ENCODE results near the gene AVPI1.
A peak's percentile ranks its signal among the peaks of the same experiment; 100 is the strongest.
"Not testable (repeated sequence)": the region's sequence is repeated elsewhere in the genome, so short reads cannot be mapped to it uniquely, and the experiment has no call there.

The AVPI1 gene

GRCh38 chr10:97650726-97651125, 36.3 kb downstream of the AVPI1 start:
- Histone ChIP-seq H3K9ac (ENCODE audit: low read length in 2 of 2) (no peak overlapping the region), H3K4me1 (ENCODE audit: control insufficient read depth, insufficient read depth, low read length) (no peaks in the 10 kb centered on the region), H3K27me3 (ENCODE audit: control insufficient read depth in 1 of 2, insufficient read depth in 2 of 2, low read length in 2 of 2) (no peaks in the 10 kb centered on the region), H3K36me3 (ENCODE audit: control insufficient read depth in 2 of 2, insufficient read depth in 2 of 2, low read length in 2 of 2) (peaks cover 24 to 26% of the 10 kb centered on the region in 2 donors), H3K27ac (ENCODE audit: low read length) (no peak overlapping the region), H3K4me3 (ENCODE audit: low read length in 2 of 2) (no peak overlapping the region), H3K9me3 (ENCODE audit: control insufficient read depth in 2 of 2, low read length in 2 of 2) (no peaks in the 10 kb centered on the region)

GRCh38 chr10:97649405-97649750, 37.7 kb downstream of the AVPI1 start:
- not testable (repeated sequence) for H3K9ac ChIP-seq (ENCODE audit: low read length in 2 of 2); H3K4me3 ChIP-seq (ENCODE audit: low read length in 2 of 2); H3K27me3 ChIP-seq (ENCODE audit: control insufficient read depth in 1 of 2, insufficient read depth in 2 of 2, low read length in 2 of 2); H3K27ac ChIP-seq (ENCODE audit: low read length); H3K9me3 ChIP-seq (ENCODE audit: control insufficient read depth in 2 of 2, low read length in 2 of 2); H3K4me1 ChIP-seq (ENCODE audit: control insufficient read depth, insufficient read depth, low read length)
- H3K36me3 ChIP-seq (ENCODE audit: control insufficient read depth in 2 of 2, insufficient read depth in 2 of 2, low read length in 2 of 2), result peaks cover 24 to 30% of the 10 kb centered on the region in 2 donors

GRCh38 chr10:97648562-97649404, 38.3 kb downstream of the AVPI1 start:
- Histone ChIP-seq H3K9ac (ENCODE audit: low read length in 2 of 2) (no peak overlapping the region), H3K9me3 (ENCODE audit: control insufficient read depth in 2 of 2, low read length in 2 of 2) (no peaks in the 10 kb centered on the region), H3K27ac (ENCODE audit: low read length) (no peak overlapping the region), H3K4me1 (ENCODE audit: control insufficient read depth, insufficient read depth, low read length) (no peaks in the 10 kb centered on the region), H3K27me3 (ENCODE audit: control insufficient read depth in 1 of 2, insufficient read depth in 2 of 2, low read length in 2 of 2) (no peaks in the 10 kb centered on the region), H3K36me3 (ENCODE audit: control insufficient read depth in 2 of 2, insufficient read depth in 2 of 2, low read length in 2 of 2) (peaks cover 21 to 29% of the 10 kb centered on the region in 2 donors), H3K4me3 (ENCODE audit: low read length in 2 of 2) (no peak overlapping the region)

- Histone ChIP-seq H3K4me3 (ENCODE audit: low read length in 2 of 2) (no peak overlapping the region), H3K9ac (ENCODE audit: low read length in 2 of 2) (no peak overlapping the region), H3K9me3 (ENCODE audit: control insufficient read depth in 2 of 2, low read length in 2 of 2) (no peaks in the 10 kb centered on the region), H3K27ac (ENCODE audit: low read length) (no peak overlapping the region), H3K4me1 (ENCODE audit: control insufficient read depth, insufficient read depth, low read length) (no peaks in the 10 kb centered on the region), H3K27me3 (ENCODE audit: control insufficient read depth in 1 of 2, insufficient read depth in 2 of 2, low read length in 2 of 2) (no peaks in the 10 kb centered on the region), H3K36me3 (ENCODE audit: control insufficient read depth in 2 of 2, insufficient read depth in 2 of 2, low read length in 2 of 2) (peaks cover 14 to 24% of the 10 kb centered on the region in 2 donors)
These were observed 39.5 kb downstream of the AVPI1 start for GRCh38 chr10:97647556-97647955.

GRCh38 chr10:97644936-97645335, 42.1 kb downstream of the AVPI1 start:
- no peaks in the 10 kb centered on the region for H3K27me3 ChIP-seq (ENCODE audit: control insufficient read depth in 1 of 2, insufficient read depth in 2 of 2, low read length in 2 of 2)
- H3K4me1 ChIP-seq (ENCODE audit: control insufficient read depth, insufficient read depth, low read length), result peaks cover 12% of the 10 kb centered on the region
- H3K9ac ChIP-seq (ENCODE audit: low read length in 2 of 2), result no peak overlapping the region
- H3K4me3 ChIP-seq (ENCODE audit: low read length in 2 of 2), result no peak overlapping the region
- no peaks in the 10 kb centered on the region for H3K9me3 ChIP-seq (ENCODE audit: control insufficient read depth in 2 of 2, low read length in 2 of 2)
- no peak overlapping the region for H3K27ac ChIP-seq (ENCODE audit: low read length)
- peaks cover 2 to 10% of the 10 kb centered on the region in 2 donors for H3K36me3 ChIP-seq (ENCODE audit: control insufficient read depth in 2 of 2, insufficient read depth in 2 of 2, low read length in 2 of 2)

- H3K36me3 ChIP-seq (ENCODE audit: control insufficient read depth in 2 of 2, insufficient read depth in 2 of 2, low read length in 2 of 2), result peaks cover 2 to 10% of the 10 kb centered on the region in 2 donors
- H3K9ac ChIP-seq (ENCODE audit: low read length in 2 of 2), result no peak overlapping the region
- no peaks in the 10 kb centered on the region for H3K27me3 ChIP-seq (ENCODE audit: control insufficient read depth in 1 of 2, insufficient read depth in 2 of 2, low read length in 2 of 2)
- H3K4me3 ChIP-seq (ENCODE audit: low read length in 2 of 2), result no peak overlapping the region
- peaks cover 12% of the 10 kb centered on the region for H3K4me1 ChIP-seq (ENCODE audit: control insufficient read depth, insufficient read depth, low read length)
- H3K9me3 ChIP-seq (ENCODE audit: control insufficient read depth in 2 of 2, low read length in 2 of 2), result no peaks in the 10 kb centered on the region
- no peak overlapping the region for H3K27ac ChIP-seq (ENCODE audit: low read length)
These were observed 43.5 kb downstream of the AVPI1 start for GRCh38 chr10:97643441-97643985.

GRCh38 chr10:97642471-97643159, 44.4 kb downstream of the AVPI1 start:
- not testable (repeated sequence) for H3K4me3 ChIP-seq (ENCODE audit: low read length in 2 of 2); H3K36me3 ChIP-seq (ENCODE audit: control insufficient read depth in 2 of 2, insufficient read depth in 2 of 2, low read length in 2 of 2); H3K9me3 ChIP-seq (ENCODE audit: control insufficient read depth in 2 of 2, low read length in 2 of 2); H3K27me3 ChIP-seq (ENCODE audit: control insufficient read depth in 1 of 2, insufficient read depth in 2 of 2, low read length in 2 of 2); H3K9ac ChIP-seq (ENCODE audit: low read length in 2 of 2); H3K27ac ChIP-seq (ENCODE audit: low read length)
- H3K4me1 ChIP-seq (ENCODE audit: control insufficient read depth, insufficient read depth, low read length), result peaks cover 12% of the 10 kb centered on the region

GRCh38 chr10:97640868-97641811, 45.9 kb downstream of the AVPI1 start:
- Histone ChIP-seq H3K4me1 (ENCODE audit: control insufficient read depth, insufficient read depth, low read length) (peaks cover 12% of the 10 kb centered on the region), H3K27ac (ENCODE audit: low read length) (peak overlapping the region; percentile 67), H3K9me3 (ENCODE audit: control insufficient read depth in 2 of 2, low read length in 2 of 2) (no peaks in the 10 kb centered on the region), H3K27me3 (ENCODE audit: control insufficient read depth in 1 of 2, insufficient read depth in 2 of 2, low read length in 2 of 2) (no peaks in the 10 kb centered on the region), H3K4me3 (ENCODE audit: low read length in 2 of 2) (peak overlapping the region; percentile 85 to 87), H3K9ac (ENCODE audit: low read length in 2 of 2) (peak overlapping the region; percentile 93 to 97), H3K36me3 (ENCODE audit: control insufficient read depth in 2 of 2, insufficient read depth in 2 of 2, low read length in 2 of 2) (peaks cover 0 to 10% of the 10 kb centered on the region in 2 donors)

- Histone ChIP-seq H3K36me3 (ENCODE audit: control insufficient read depth in 2 of 2, insufficient read depth in 2 of 2, low read length in 2 of 2) (peaks cover 0 to 10% of the 10 kb centered on the region in 2 donors), H3K9ac (ENCODE audit: low read length in 2 of 2) (peak within 1 kb of the TSS; percentile 93 to 97), H3K27me3 (ENCODE audit: control insufficient read depth in 1 of 2, insufficient read depth in 2 of 2, low read length in 2 of 2) (no peaks in the 10 kb centered on the region), H3K9me3 (ENCODE audit: control insufficient read depth in 2 of 2, low read length in 2 of 2) (no peaks in the 10 kb centered on the region), H3K4me3 (ENCODE audit: low read length in 2 of 2) (peak within 1 kb of the TSS; percentile 85 to 87), H3K27ac (ENCODE audit: low read length) (peak within 1 kb of the TSS; percentile 67), H3K4me1 (ENCODE audit: control insufficient read depth, insufficient read depth, low read length) (peaks cover 12% of the 10 kb centered on the region)
These were observed 46.7 kb downstream of the AVPI1 start, which contains the start of gene PI4K2A for GRCh38 chr10:97640174-97640867. Gene PI4K2A (plus strand): TSS chr10:97640671. CDS start chr10:97640743, 72 bp downstream.

GRCh38 chr10:97639090-97639489, 48.0 kb downstream of the AVPI1 start:
- H3K4me1 ChIP-seq (ENCODE audit: control insufficient read depth, insufficient read depth, low read length), result peaks cover 12% of the 10 kb centered on the region
- not testable (repeated sequence) for H3K4me3 ChIP-seq (ENCODE audit: low read length in 2 of 2); H3K27me3 ChIP-seq (ENCODE audit: control insufficient read depth in 1 of 2, insufficient read depth in 2 of 2, low read length in 2 of 2); H3K9me3 ChIP-seq (ENCODE audit: control insufficient read depth in 2 of 2, low read length in 2 of 2); H3K9ac ChIP-seq (ENCODE audit: low read length in 2 of 2); H3K36me3 ChIP-seq (ENCODE audit: control insufficient read depth in 2 of 2, insufficient read depth in 2 of 2, low read length in 2 of 2); H3K27ac ChIP-seq (ENCODE audit: low read length)

Data from stomach smooth muscle (tissue), 2 donors.